ENCODE measurements around the gene TMPRSS5.
A peak's percentile ranks its signal among the peaks of the same experiment; 100 is the strongest.

TMPRSS5 gene

GRCh38 chr11:113697756-113698407 lies 8.2 kb downstream of the TMPRSS5 start:
- no peak for TF ChIP-seq CTCF (IDR thresholded peaks at IDR 0.05; ENCODE audit: borderline replicate concordance, insufficient read depth, low read depth, low read length)

GRCh38 chr11:113697111-113697510 lies 9.0 kb downstream of the TMPRSS5 start:
- TF ChIP-seq CTCF (IDR thresholded peaks at IDR 0.05; ENCODE audit: borderline replicate concordance, insufficient read depth, low read depth, low read length), result no peak
- H3K4me3 ChIP-seq (ENCODE audit: low read depth, low read length), result no peak overlapping the region

More at GRCh38 chr11:113697756-113698407, 8.2 kb downstream of the TMPRSS5 start:
- no peak overlapping the region for H3K4me3 ChIP-seq (ENCODE audit: low read depth, low read length)

DNA sequence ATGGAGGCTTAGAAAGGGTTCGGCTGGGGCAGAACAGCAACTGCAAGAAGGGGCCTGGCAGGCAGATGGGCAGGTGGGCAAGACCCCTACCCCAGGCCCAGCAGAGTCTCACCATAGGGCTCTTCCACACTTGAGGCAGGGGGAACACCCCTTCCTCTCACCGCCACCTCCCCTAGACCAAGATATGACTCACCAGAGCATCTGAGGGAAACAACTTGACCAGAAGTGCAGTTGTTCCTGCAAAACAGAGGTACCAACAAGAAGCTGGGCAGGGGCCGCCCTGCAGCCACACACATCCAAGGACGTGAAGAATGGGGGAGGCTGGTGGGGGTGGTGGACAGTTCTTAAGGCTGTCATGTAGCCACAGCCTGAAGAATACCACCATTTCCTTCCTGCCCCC lies 10.9 kb downstream of the TMPRSS5 start:
- no peak for TF ChIP-seq CTCF (IDR thresholded peaks at IDR 0.05; ENCODE audit: borderline replicate concordance, insufficient read depth, low read depth, low read length)
- H3K4me3 ChIP-seq (ENCODE audit: low read depth, low read length), result no peak overlapping the region

DNA sequence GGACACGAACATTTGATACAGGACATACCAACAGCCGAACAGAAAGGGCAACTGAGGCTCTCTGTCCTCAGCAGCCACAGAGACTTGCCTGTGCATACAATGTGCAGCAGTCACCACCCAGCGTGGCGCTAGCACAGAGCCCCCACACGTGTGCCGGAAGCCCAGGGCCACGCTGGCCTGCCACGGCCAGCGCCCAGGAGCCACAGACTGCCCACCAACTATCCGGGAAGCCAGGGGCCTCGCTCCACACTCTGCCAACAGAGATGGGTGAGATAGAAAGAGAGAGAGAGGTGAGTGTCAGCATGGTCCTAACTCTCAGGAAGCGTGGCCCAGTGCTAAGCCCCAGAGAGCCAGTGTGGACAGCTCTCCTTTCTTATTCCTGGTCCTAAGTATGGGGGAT lies 11.7 kb downstream of the TMPRSS5 start:
- TF ChIP-seq CTCF (IDR thresholded peaks at IDR 0.05; ENCODE audit: borderline replicate concordance, insufficient read depth, low read depth, low read length), result no peak
- H3K4me3 ChIP-seq (ENCODE audit: low read depth, low read length), result no peak overlapping the region

DNA sequence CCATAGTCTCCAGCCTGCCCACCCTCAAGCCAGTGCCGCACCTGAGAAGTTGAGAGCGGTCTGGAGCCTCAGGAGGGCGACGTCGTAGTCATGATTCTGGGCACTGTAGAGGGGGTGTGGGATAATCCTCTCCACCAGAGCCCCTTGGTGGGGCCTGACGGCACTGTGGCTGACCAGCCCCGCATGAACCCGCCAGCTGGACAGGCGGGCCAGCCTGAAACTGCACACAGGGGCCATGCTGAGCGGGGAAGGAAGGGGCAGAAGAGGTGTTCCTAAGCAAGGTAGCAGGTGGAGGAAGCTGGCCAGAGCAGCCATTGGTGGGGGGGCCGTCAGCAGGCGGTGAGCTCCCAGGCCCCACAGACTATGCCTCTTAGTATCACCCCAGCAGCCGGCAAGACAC lies 13.1 kb downstream of the TMPRSS5 start:
- no peak overlapping the region for H3K4me3 ChIP-seq (ENCODE audit: low read depth, low read length)
- no peak for TF ChIP-seq CTCF (IDR thresholded peaks at IDR 0.05; ENCODE audit: borderline replicate concordance, insufficient read depth, low read depth, low read length)

- no peak overlapping the region for H3K4me3 ChIP-seq (ENCODE audit: low read depth, low read length)
- TF ChIP-seq CTCF (IDR thresholded peaks at IDR 0.05; ENCODE audit: borderline replicate concordance, insufficient read depth, low read depth, low read length), result peak; percentile 74
Observed at GRCh38 chr11:113690619-113691569, 15.2 kb downstream of the TMPRSS5 start.

Measured in GM12875 (cell line).